HG03103 (cell line): Measurements from ENCODE around the gene HDAC3.

Experiments
- ATAC-seq: cut with Tn5 transposase; IDR thresholded peaks from one replicate; pipeline ENCODE4 v1.9.1; 2021; ENCODE audit warnings: low read depth; ENCODE audit not compliant: unreplicated experiment

Gene HDAC3

GRCh38 chr5:141636413-141637122 is at the start of gene HDAC3, which contains the start of gene RELL2:
Gene HDAC3, minus strand, starts transcription at chr5:141636849. Its CDS starts 59 bp downstream, at chr5:141636790.
Gene RELL2, plus strand, starts transcription at chr5:141636997. Its CDS starts 1,229 bp downstream, at chr5:141638226.
- peak; percentile 55 for ATAC-seq

GRCh38 chr5:141685591-141685990 is 48.9 kb upstream of the HDAC3 start:
- no peak for ATAC-seq

GRCh38 chr5:141683596-141684141 is 47.0 kb upstream of the HDAC3 start:
- no peak for ATAC-seq

GRCh38 chr5:141681695-141682641 is 45.3 kb upstream of the HDAC3 start, which contains the start of gene ARAP3:
Gene ARAP3, minus strand, starts transcription at chr5:141682230. Its CDS starts 1,744 bp downstream, at chr5:141680486.
- ATAC-seq = no peak

- no peak for ATAC-seq
Measured at GRCh38 chr5:141681295-141681694, 44.6 kb upstream of the HDAC3 start.

- no peak for ATAC-seq
Measured at GRCh38 chr5:141680751-141681201, 44.1 kb upstream of the HDAC3 start.

- no peak for ATAC-seq
Measured at GRCh38 chr5:141680178-141680577, 43.5 kb upstream of the HDAC3 start.

GRCh38 chr5:141677415-141677814 is 40.8 kb upstream of the HDAC3 start:
- no peak for ATAC-seq

- no peak for ATAC-seq
Measured at GRCh38 chr5:141675672-141676071, 39.0 kb upstream of the HDAC3 start.

GRCh38 chr5:141674747-141675146 is 38.1 kb upstream of the HDAC3 start:
- ATAC-seq = no peak

- no peak for ATAC-seq
Measured at GRCh38 chr5:141672841-141673813, 36.5 kb upstream of the HDAC3 start.

GRCh38 chr5:141672071-141672840 is 35.6 kb upstream of the HDAC3 start:
- no peak for ATAC-seq

GRCh38 chr5:141669520-141669919 is 32.9 kb upstream of the HDAC3 start:
- no peak for ATAC-seq

- no peak for ATAC-seq
Measured at GRCh38 chr5:141668601-141669265, 32.1 kb upstream of the HDAC3 start.

- ATAC-seq = no peak
Measured at GRCh38 chr5:141665995-141666940, 29.6 kb upstream of the HDAC3 start.

- peak; percentile 99 for ATAC-seq
Measured at GRCh38 chr5:141664733-141665461, 28.2 kb upstream of the HDAC3 start.

- no peak for ATAC-seq
Measured at GRCh38 chr5:141663506-141663905, 26.9 kb upstream of the HDAC3 start.
